ENCODE measurements around the gene LTBP1. TPM values are rescaled to one million over a fixed set of nuclear protein-coding genes. Genes with fewer than 3 reads are reported as not detected.
A peak's percentile ranks its signal among the peaks of the same experiment; 100 is the strongest.
"Not testable (repeated sequence)": the region's sequence is repeated elsewhere in the genome, so short reads cannot be mapped to it uniquely, and the experiment has no call there.

LTBP1 gene
- 79.2 and 89.4 TPM in 2 replicates for total RNA-seq (2014; rRNA removed)
- polyA plus RNA-seq (2012), result 4.5 TPM

- peak; percentile 59 for DNase-seq (ENCODE audit: low read depth)
These were observed at the start of gene LTBP1 for GRCh38 chr2:32946314-32947075. Gene LTBP1 (plus strand): TSS chr2:32946953. CDS start chr2:32947325, 372 bp downstream.

- DNase-seq (ENCODE audit: low read depth), result peak; percentile 53
These were observed 46.3 kb upstream of the LTBP1 start for GRCh38 chr2:32900246-32900973.

DNA sequence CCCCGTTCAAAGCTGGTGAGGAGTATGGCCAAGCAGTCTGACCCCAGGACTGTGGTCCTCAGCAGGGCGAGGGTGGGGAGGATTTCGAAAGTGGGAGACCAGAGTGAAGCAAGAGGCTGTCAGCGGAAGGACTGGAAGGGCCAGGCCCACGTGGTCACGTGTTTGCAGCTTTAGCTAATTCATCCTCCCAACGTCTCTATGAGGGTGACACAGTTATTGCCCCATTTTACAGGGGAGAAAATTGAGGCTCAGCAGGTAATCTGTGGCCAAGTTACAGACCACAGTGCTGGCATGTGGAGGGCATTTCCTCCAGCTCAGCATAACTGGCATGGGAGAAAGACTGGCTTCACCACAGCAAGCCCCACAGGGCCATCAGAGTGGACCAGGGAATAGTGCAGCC is 45.4 kb upstream of the LTBP1 start:
- no peak for DNase-seq (ENCODE audit: low read depth)

GRCh38 chr2:32902174-32902573 is 44.6 kb upstream of the LTBP1 start:
- no peak for DNase-seq (ENCODE audit: low read depth)

- no peak for DNase-seq (ENCODE audit: low read depth)
These were observed 43.8 kb upstream of the LTBP1 start for GRCh38 chr2:32902986-32903385.

GRCh38 chr2:32904074-32904473 is 42.7 kb upstream of the LTBP1 start:
- no peak for DNase-seq (ENCODE audit: low read depth)

- no peak for DNase-seq (ENCODE audit: low read depth)
These were observed 42.0 kb upstream of the LTBP1 start for GRCh38 chr2:32904751-32905150.

DNA sequence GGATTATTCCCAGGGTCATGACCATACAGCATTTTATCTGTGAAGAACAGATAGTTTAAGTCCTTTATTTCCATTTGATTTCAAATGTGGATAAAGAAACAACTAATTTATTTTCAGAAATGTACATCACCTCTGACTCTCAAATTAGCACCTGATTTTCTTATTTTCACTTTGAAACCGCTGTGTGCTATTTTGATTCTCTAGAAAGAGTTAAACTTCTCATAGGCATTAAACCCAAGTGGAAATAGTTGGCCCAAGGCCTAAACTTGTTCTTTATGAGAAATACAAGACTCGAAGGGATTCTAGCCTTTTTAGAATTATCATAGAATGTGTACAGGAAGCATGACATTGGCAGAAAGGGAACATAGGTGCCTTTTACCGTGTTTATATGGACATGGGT is 41.5 kb upstream of the LTBP1 start:
- DNase-seq (ENCODE audit: low read depth), result no peak

DNA sequence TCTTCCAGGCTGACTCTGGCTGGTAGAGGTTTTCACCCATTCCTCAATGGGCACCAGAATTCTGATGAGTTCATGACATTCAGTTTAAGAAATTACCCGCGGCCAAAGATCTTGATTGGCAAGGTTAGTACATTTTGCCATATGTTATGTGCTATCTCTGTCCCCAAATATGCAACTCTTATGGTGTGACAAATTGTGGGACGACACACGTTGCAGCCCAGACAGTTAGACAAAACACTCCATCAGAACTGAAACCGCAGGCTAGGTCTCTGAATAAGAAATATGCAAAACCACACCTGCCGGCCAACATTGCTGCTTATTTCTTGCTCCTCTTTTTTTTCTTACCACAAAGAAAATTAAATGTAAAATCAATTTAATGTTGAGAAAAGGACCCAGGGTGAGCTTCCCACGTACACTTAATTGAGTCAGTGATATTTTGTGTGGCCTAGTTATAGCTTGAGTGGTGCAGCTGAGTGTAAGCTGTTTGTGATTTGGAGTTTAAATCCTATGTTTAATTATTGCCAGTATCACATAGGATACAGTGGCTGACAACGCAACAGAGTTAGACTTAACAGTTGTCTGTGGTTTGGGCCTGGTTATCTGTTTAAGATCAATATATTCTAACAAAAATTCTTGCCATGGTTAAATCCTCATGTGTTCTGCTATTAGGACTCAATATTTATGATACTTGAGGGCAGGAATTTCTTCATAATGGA is 35.7 kb upstream of the LTBP1 start:
- no peak for DNase-seq (ENCODE audit: low read depth)

GRCh38 chr2:32915694-32916093 is 31.1 kb upstream of the LTBP1 start:
- no peak for DNase-seq (ENCODE audit: low read depth)

- no peak for DNase-seq (ENCODE audit: low read depth)
These were observed 28.0 kb upstream of the LTBP1 start for GRCh38 chr2:32918774-32919173.

GRCh38 chr2:32919901-32920300 is 26.9 kb upstream of the LTBP1 start:
- not testable (repeated sequence) for DNase-seq (ENCODE audit: low read depth)

- DNase-seq (ENCODE audit: low read depth), result not testable (repeated sequence)
These were observed 25.3 kb upstream of the LTBP1 start for GRCh38 chr2:32921486-32921885.

DNA sequence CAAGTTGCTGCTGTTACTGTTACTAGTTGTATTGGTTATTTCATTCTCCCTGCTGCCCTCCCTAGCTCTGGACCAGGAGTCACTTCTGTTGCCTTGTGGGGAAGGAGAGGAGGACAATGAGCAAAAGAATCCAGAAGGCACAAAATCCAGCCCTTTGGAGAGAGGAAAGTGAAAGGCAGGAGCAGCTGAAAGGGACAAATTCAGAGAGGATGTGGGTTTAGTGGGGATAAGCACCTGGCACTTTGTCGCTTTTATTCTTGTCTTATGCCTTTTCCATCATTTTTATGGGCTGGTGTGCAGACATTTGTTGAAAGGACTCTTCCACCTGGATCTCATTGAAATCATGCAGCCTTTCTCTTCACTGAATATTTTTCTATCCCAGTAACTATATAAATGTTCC is 24.3 kb upstream of the LTBP1 start:
- peak; percentile 58 for DNase-seq (ENCODE audit: low read depth)

GRCh38 chr2:32923109-32923508 is 23.6 kb upstream of the LTBP1 start:
- no peak for DNase-seq (ENCODE audit: low read depth)

- no peak for DNase-seq (ENCODE audit: low read depth)
These were observed 21.4 kb upstream of the LTBP1 start for GRCh38 chr2:32925283-32925815.

- no peak for DNase-seq (ENCODE audit: low read depth)
These were observed 20.6 kb upstream of the LTBP1 start for GRCh38 chr2:32925976-32926707.

DNA sequence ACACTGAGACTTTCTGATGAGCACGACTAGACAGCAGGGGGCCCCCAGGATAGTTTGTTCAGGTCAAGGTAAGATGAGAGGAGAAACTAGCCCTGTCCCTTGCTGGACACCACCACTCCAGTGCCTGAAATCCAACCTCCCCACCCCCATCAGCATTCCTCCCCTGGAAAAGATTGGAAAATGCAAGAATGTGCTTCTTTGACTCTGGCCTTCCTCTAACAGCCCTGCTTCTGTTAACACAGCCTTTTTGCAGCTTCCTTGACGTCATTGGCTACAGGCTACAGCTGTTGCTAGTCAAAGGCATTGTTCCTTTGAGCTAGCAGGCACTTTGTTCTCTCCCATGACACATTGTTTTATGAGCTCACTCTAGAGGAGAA is 20.1 kb upstream of the LTBP1 start:
- DNase-seq (ENCODE audit: low read depth), result peak; percentile 72

DNA sequence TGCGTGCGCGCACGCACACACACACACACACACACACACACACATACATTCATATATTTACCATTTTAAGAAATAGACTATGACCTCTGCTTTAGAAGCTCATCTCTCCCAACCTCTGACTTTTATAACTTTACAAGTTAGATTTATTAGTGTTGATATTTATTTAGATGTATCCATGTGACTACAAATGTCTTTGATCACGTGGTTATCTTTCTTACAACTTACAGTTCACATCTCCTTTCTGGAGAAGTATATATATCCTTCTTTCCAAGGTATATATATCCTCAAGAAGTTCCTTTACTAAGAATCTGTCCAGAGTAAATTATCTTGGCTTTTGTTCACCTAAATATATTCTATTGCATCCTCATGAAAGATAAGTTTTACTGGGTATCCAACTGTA is 16.3 kb upstream of the LTBP1 start:
- no peak for DNase-seq (ENCODE audit: low read depth)

- no peak for DNase-seq (ENCODE audit: low read depth)
These were observed 15.2 kb upstream of the LTBP1 start for GRCh38 chr2:32931519-32931918.

DNA sequence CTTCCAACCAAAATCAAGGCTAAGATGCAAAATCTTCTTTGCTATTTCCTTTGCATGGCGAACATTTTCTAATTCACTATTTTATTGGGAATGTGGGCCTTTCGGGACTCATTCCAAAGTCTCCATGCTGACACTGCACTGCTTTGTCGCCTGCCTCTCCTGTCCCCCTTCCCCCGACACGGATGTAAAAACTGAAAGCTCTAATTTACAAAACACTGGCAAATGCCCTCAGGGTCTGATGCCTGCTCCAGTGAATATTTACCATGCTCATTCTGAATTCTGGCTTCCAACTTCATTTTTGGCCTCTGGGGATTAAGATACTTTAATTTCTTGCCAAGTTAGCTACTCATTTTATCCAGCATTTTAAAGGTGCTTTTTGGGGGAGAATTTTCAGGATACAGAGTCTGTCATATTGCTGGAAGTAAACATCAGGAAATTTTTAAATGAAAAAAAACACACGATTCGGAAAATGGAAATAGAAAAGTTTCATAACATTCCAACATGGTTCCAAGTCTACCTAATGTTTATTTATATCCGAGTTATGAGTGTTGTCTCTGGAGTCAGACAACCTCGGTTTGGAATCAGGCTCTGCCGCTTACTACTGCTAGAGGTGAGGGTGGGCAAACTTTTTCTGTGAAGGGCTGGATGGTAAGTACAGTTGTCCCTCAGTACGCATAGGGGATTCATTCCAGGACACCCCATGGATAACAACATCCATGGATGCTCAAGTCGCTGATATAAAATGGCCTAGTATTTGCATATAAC is 14.6 kb upstream of the LTBP1 start:
- no peak for DNase-seq (ENCODE audit: low read depth)

All from LHCN-M2 (cell line).